Peyer's patch (tissue), 4 donors: ENCODE data around the gene EPB41L4B.

ENCODE experiments used
- POLR2A ChIP-seq, 2 donors: fragments of 450-650 bp; IDR thresholded peaks; one replicate each; pipeline ENCODE4 v1.5.1; 2017; ENCODE audit warnings: antibody characterized with exemption in 2 of 2, mild to moderate bottlenecking in 2 of 2, moderate library complexity in 2 of 2
- TF ChIP-seq, protein P1 (sequence below), 6 experiments: fragments of 450-650 bp in 4 of 6; fragments of 200-600 bp in 2 of 6; sonication (generic) in 1 of 6; IDR thresholded peaks; one replicate each; pipeline ENCODE4 v1.5.1; 2017 to 2019; ENCODE audit warnings: antibody characterized with exemption in 6 of 6, mild to moderate bottlenecking in 3 of 6, moderate library complexity in 1 of 6

DNA sequence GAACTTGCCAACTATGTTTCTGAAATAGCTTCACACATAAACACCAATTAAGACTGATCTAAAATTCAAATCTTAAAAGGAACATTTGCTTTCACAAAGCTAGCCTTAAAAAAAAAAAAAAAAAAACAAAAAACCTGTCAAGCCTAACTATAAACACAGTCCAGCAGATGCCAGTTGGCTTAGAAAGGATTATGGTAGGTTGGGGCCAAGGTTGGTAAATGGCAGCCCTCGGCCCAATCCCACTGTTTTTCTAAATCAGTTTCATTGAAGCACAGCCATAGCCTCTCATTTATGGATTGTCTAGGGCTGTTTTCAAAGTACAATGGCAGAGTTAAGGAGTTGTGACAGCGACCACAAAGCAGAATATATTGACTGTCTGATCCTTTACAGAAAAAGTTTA is 78.1 kb downstream of the EPB41L4B start:
- TF ChIP-seq, protein P1, sequence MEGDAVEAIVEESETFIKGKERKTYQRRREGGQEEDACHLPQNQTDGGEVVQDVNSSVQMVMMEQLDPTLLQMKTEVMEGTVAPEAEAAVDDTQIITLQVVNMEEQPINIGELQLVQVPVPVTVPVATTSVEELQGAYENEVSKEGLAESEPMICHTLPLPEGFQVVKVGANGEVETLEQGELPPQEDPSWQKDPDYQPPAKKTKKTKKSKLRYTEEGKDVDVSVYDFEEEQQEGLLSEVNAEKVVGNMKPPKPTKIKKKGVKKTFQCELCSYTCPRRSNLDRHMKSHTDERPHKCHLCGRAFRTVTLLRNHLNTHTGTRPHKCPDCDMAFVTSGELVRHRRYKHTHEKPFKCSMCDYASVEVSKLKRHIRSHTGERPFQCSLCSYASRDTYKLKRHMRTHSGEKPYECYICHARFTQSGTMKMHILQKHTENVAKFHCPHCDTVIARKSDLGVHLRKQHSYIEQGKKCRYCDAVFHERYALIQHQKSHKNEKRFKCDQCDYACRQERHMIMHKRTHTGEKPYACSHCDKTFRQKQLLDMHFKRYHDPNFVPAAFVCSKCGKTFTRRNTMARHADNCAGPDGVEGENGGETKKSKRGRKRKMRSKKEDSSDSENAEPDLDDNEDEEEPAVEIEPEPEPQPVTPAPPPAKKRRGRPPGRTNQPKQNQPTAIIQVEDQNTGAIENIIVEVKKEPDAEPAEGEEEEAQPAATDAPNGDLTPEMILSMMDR (IDR thresholded peaks at IDR 0.05), result no peak
- no peak for TF ChIP-seq POLR2A (IDR thresholded peaks at IDR 0.05)
